Muscle of back (tissue), 11 donors: ENCODE measurements around the gene TEX2. TPM values are rescaled to one million over a fixed set of nuclear protein-coding genes. Genes with fewer than 3 reads are reported as not detected.
"Not testable (repeated sequence)": the region's sequence is repeated elsewhere in the genome, so short reads cannot be mapped to it uniquely, and the experiment has no call there.

Experiments used
- DNase-seq, 3 donors: peaks; one replicate each; pipeline versions ENCODE4 v3.0.0 to v3.0.0-alpha.2; 2013
- polyA plus RNA-seq, 10 donors: library from polyadenylated mRNA; unstranded; fragments of 120-200 nt; gene quantifications; one replicate each; pipeline ENCODE4 v1.2.1, GENCODE V29; 2013; ENCODE audit not compliant: insufficient read length in 10 of 10

TEX2 gene
- polyA plus RNA-seq, 10 donors, result 17.9 to 24.7 (median 20.8) TPM

DNA sequence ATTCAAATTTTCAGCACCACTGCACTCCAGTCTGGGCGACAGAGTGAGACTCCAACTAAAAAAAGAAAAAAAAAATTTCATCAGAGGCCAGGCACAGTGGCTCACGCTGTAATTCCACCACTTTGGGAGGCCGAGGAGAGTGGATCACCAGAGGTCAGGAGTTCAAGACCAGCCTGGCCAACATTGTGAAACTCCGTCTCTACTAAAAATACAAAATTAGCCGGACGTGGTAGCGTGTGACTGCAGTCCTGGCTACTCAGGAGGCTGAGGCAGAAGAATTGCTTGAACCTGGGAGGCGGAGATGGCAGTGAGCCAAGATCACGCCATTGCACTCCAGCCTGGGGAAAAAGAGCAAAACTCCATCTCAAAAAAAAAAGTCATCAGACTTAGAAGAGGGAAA lies 77.5 kb downstream of the TEX2 start:
- DNase-seq, result not testable (repeated sequence)

DNA sequence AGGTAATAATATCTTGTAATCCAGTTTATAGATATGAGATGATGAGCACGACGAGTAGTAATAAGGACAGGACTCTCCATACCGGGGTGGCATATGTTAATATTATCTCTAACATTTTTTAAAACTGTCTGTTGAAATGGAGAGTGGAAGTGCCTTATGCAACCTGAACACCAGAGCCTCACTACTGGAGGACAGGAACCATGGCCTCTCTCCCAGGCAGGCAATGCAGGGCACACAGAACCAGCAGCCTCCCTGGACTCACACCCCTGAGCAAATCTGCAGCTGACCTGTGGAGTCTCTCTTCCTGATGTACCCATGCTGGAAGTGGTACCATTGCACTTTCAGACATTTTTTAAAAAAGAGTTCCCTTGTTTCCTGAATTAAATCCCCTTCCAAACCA lies 78.0 kb downstream of the TEX2 start:
- no peak for DNase-seq

DNA sequence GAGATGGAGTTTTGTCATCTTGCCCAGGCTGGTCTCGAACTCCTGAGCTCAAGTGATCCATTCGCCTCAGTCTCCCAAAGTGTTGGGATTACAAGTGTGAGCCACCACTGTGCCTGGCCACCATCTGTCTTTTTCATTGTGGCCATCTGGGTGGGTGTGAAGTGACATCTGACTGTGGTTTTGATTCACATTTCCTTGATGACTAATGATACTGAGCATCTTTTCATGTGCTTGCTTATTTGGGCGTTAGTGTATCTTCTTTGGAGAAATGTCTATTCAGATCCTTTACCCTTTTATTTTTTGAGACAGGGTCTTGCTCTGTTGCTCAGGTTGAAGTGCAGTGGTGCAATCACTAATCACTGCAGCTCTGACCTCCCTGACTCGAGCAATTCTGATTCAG lies 79.2 kb downstream of the TEX2 start:
- DNase-seq, result no peak

DNA sequence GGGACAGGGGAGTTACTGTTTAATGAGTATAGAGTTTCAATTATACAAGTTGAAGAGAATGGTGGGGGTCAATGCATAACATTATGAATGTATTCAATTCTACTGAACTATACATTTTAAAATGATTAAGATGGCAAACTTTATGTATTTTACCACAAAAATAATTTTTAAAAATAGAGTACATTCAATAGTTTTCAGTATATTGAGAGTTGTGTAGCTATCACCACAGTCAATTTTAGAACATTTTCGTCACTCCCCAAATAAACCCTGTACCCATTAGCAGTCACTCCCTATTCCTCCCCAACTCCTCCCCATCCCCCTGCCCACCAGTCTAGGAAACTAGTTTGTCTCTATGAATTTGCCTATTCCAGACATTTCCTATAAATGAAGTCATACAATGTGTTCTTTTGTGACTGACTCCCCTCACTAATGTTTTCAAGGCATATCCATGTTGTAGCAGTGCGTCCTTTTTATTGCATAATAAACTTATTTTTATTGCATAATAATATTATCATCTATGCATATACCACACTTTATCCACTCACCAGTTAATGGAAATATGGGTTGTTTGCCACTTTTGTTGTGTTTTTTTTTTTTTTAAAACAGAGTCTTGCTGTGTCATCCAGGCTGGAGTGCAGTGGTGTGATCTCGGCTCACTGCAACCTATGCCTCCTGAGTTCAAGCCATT lies 80.6 kb downstream of the TEX2 start:
- DNase-seq, result no peak

DNA sequence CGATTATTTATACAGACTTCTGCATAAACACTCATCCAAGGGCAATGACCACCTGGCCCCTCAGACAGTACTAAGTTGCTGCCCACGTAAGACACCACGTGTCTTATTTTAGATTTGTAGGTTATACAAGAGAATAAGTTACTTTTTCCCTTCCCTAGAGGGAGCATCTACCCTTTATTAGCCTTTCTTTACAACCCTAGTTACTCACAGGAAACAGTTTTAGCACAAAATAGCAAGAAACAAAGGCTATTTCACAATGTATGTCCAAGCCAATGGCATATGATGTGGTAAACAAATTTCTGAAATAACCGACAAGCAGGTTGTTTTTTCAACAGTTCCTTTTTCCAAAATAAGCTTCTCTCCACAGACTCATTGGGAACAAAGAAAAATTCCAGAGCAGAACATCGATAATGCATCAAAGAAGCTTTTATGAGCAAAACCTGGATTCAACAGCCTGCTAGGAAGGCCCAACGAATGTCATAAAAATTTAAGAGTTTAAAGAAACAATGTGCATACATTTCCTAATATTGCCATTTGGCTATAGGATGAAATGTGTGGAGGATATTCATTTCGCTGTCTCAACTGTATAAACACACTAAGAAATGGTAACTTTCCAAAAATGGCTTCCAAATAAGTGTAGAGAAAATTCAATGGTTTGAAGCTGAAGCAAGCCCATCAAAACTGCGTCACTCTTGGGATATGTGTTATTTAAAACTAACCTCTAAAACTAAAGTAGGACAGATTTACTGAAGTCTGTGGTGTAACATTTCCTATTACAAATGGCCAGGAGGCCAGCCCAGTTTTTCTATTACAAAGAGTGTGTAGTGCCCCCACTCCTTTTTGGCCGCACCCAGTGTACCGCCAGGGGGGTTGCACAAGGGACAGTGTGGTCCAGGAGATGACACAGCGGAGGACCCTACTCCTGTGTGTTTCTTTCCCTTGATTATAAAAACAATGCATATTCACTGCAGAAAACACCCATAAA lies 82.7 kb downstream of the TEX2 start:
- DNase-seq, result peak in 1 of 3 donors; percentile 65

DNA sequence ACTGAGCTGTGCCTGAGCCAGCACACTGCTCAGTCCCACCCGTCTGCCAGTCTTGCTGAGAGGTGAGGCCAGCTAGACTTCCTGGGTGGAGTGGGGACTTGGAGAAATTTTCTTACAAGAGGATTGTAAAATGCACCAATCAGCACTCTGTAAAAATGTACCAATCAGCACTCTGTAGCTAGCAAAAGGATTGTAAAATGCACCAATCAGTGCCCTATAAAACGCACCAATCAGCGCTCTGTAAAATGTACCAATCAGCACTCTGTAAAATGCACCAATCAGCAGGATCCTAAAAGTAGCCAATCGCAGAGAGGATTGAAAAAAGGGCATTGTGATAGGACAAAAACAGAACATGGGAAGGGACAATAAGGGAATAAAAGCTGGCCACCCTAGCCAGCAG lies 84.0 kb downstream of the TEX2 start:
- not testable (repeated sequence) for DNase-seq

DNA sequence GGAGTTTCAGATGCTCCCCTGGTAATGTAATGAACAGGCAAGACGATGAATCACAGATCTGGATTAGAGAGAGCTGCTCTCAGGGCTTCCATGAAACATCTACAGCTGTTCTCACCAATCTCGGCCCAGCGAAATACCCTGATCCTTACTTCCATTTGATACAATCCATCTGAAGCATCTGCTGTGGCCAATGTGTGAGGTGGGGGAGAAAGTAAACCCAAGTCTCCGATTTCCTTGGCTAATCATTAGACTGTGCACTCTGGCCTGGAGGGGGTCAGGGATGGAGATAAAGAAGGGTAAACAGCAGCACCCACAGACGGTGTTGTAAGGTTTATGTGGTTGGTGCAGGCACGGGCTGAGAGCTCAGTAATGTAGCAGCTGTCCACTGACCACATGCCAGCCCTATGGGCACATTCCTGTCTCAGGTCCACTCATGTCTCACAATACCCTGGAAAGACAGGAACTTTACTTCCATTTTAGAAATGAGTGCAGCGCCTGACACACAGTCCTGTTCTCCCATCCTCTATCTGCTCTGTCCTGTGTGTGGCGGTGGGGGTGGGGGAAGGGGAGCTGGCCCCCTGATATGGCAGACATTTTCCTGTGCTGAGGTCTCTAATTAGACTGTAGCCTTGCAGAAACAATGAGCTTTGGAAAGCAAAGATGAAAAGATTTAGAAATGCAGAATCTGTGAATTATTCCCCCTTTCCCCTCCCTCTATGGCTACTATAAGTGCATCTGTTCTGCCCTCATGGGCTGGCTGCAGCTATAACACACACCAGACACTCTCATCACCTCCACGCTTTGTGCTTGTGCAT lies 84.8 kb downstream of the TEX2 start:
- DNase-seq, result peak in 2 of 3 donors; percentile 23 to 62

DNA sequence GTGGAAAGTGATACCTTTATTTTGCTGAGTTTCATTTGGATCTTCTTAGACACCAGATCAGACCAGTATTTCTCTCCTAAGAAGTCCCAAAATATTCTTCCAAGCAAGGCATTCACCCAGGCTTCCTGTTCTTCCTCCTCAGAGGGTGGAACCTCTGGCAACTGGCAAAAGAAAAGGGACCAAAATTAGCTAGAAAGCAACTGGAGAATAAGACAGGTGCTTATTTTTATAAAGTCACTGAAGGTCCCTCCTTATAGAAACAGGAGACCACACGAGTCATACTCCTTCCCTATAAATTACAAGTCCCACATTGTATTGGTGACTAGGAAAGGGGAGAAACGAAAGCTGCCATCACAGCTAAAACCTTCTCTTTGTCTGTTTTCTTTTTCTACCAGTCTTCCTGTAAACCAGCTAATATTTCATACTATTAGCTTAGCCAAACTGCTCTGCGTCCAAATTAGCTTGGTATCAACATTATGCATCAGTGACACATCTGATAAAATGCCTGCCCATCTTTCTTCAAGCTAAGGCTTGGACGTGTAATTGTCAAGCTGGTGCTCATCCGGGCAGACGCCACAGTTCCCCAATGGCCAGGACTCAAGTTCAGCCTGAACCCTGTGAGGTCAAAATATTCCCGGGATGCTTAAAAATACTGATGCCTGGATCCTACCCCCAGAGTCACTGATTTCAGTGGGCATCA lies 85.6 kb downstream of the TEX2 start:
- no peak for DNase-seq

DNA sequence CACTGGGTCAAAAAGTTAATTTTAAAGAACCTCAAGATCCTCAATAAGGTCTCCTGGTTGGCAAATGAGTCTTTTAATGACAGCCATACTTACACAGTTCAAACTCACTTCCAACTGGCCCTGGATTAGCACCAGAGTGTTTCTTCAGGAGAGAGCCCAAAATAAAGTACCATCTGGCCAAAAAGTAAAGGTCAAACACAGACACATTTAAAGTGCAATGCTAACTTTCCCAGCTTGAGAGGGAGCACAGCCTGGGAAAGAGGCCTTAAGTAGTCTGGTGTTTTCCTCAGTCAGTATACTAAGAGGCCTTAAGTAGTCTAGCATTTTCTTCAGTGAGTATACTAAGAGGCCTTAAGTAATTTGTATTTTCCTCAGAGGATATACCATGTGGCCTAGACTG lies 86.5 kb downstream of the TEX2 start:
- DNase-seq, result no peak

DNA sequence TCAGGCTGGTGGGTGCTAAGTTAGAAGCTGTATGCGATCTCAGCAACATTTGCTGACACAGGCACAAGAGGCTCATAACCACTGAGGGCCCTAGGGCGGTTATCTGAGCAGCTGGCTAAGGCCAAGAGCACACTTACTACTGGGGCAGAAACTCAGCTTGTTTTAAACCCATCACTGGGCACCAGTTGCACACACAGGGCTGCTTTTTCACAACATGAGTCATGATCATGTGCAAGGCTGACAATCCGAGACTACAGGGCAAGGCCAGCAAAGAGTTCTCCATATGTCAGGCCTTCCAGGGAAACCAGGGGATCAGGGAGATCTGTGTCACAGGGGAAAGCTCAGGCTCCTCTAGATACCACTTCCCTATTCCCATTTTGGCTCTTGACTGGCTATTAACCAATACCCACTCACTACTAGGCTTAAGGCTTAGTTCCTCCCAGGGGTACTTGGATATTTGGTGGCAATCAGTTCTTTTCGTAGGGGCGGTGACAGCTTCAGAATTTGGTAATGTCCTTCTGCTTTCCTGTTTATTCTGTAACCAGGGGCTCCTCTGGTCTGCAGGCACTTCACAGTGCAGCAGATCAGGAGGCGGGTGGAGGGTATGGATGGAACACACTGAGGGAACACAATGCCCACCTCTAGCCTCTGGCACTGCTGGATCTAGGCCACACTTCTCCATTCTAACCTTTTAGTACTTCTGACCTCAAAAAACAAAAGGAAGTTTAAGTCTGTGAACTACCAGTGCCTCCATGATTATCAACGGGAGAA lies 88.2 kb downstream of the TEX2 start:
- peak in 1 of 3 donors; percentile 36 for DNase-seq

DNA sequence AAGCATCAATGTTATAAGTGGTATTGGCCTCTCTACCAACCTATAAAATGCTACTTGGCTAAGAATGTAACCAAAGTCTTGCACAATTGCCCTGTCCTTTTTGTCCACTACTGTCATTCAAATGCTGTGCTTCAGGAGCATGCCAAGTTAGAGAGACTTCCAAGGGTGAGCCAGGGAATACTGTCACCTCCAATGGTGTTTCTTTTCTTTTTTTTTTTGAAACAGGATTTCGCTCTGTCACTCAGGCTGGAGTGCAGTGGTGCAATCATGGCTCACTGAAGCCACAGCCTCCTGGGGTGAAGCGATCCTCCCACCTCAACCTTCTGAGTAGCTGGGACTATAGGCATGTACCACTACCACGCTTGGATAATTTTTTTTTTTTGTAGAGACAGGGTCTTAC lies 89.4 kb downstream of the TEX2 start:
- DNase-seq, result no peak

DNA sequence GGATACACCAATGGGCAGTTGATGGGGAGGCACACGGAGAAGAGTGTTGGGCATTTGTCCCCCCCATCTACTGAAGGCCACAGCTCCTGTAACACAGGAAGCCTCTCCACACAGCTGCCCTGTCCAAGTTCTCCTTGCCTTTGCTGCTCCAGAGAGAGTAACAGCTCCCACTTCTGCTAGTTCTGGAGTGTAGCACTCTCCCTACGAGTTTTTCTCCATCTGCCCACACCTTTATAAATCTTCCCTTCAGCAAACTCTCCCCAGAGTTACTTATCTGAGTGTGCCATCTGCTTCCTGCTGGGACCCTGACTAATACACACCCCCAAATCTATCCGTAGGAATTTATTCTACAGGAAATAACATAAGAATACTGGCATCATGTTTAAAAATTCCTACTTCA lies 90.5 kb downstream of the TEX2 start:
- DNase-seq, result no peak

DNA sequence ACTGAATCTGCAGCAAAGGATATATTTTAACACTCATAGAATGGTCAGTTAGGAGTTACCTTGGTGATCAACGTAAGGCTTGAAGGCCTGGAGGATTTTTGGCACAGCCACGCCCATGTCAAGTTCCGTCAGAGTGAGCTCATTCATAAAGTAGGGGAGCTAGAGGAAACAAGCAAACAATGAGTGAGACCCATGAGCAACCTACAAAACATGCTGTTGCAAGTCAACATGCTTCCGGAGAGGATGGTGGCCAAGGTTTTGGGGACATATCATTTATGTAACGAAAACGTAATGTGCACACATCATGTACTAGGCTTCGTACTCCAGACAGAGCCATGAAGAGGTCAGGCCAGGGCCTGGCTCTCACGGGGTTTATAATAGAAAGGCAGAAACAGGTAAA lies 92.0 kb downstream of the TEX2 start:
- no peak for DNase-seq

DNA sequence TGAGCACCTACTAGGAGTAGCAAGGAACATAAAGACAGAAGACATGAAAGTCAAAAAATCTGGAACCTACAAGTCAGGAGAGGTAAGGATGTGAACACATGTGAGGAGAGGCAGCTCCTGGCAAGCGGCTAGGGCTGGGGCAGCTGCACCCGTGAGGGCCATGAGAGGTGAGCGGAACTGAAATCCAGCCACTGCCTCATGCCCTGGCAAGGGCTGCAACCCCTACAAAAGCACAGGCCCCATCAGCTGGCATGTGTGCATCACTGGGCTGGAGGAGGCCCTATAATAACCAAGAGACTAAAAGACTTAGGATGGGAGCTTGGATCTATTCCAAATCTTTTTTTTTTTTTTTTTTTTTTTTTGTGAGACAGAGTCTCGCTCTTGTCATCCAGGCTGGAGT lies 92.8 kb downstream of the TEX2 start:
- DNase-seq, result no peak

DNA sequence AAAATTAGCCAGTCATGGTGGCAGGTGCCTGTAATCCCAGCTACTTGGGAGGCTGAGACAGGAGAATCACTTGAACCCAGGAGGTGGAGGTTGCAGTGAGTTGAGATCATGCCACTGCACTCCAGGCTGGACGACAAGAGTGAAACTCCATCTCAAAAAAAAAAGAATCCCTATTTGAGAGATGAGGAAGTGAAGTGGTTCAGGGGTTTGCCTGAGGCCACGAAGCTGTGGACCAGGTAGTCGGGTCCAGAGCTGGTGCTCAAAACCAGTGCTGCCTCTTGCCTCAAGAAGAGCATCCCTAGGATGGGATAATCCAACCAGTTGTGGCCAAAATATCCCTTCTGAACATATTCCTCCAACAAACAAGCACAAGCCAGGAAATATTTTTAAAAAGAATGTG lies 95.4 kb downstream of the TEX2 start:
- DNase-seq, result not testable (repeated sequence)

DNA sequence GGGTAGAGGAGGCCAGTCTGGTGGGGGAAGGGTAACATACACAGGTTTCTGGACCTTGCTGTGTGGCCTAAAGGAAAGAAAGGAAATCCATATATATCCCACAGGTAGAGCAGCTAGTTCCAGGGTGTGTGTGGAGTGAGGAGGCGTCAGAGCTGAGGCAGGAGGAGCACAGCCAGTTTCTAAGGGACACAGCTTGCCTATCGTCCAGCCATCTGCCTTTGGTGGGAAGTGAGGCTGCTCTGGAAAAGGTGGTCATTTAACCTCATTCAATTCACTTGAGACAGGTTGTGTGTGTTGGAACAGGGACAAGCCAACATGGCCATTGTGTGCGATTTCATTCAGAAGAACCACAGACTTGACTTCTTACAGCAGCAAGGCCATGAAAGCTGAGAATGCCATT lies 96.2 kb downstream of the TEX2 start:
- no peak for DNase-seq

DNA sequence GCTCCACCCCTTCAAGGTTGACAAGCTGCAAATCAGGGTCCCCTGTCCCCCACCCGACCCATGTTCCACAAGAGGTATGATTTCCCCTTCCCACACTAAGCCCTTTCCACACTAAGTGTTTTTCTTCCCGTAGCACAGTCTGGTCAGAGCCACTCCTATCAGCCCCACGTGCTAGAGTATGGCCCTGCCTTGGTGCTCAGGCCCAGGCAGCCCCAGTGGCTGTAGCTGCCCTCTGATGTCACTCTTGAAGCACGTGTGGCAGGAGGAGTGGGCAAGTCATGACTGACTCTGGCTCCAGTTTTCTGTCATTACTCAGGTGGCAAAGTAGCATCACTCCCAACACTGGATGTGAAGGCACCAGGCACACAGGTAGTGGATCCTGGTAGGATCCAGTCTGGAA lies 97.7 kb downstream of the TEX2 start:
- DNase-seq, result no peak

DNA sequence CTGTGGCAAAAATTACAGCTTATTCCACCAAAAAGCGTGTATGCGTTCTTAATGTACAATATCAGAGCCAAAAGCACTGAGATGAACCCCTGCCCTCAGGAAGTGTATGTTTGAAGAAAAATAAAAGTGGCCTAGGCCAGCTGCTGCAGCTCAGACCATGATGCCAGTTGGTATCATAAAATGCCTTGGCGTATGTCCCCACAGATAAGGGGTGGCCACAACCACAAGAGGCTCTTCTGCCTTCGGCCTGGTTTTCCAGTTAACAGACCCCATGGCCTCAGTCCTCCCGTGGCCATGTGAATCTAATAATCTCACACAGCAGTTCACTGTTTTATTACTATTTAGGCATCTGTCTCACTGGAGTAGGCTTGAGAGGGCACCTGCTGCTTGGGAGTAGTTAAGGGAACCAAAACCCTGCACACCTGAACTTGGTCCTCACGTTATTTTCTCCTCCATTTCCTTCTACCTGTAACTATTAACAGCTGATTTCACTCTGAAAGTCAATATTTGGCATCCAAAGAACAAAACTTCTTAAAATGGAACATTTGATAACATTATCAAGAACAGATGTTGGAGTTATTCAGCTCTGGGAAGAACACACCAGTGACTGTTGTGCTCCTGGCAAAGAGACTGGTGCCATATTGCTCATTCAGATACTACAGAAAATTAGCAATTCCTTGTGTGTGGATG lies 98.3 kb downstream of the TEX2 start:
- no peak for DNase-seq

DNA sequence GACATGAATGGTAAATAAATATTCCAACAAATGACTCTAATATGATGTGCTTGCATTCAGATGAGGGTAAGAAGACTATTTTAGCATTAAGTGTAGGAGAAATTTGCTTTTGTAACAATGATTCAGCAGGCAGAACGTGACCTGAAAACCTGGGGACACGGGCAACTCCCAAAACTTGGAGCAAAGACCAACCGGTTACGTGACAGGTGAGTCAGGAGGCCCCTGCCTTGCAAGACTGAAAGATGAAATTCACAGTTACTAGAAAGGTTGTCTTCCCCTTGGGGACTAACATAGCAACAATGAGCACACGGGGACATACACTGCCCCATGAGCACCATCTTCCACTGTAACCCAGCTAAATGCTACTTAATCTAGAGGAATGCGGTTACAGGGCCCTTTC lies 99.6 kb downstream of the TEX2 start:
- no peak for DNase-seq

DNA sequence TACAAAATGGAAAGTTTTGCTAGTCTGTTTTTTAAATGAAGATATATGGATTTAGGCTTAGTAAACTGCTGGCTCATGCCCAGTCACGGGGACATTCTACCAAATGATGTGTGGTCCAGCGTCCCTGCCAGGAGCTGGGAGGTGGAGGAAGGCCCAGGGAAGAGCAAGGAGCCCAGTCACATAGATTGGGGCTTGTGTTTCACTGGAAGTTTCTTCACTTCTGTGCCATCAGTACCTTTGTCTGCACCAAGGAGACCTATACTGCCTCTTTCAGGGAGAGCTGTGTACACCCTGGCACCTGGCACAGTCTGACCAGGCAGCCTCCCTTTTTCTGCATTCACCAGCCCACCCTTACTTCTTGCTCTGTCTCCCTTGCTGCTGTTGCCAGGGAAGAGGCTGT lies 100.5 kb downstream of the TEX2 start:
- no peak for DNase-seq
